DOHH2 (cell line): ENCODE results near the gene OSCAR.

Experiments
- H3F3A ChIP-seq: fragments of 200-600 bp; sonication (generic), shearing (Covaris generic); 2 replicates; pipeline ENCODE4 v1.6.0; 2016; ENCODE audit warnings: antibody characterized with exemption, mild to moderate bottlenecking; ENCODE audit not compliant: control insufficient read depth, insufficient read depth
- H3K27ac ChIP-seq: fragments of 200-600 bp; sonication (generic); 2 replicates; pipeline ENCODE4 v1.5.1; 2014; ENCODE audit warnings: low read depth, mild to moderate bottlenecking, low read length, moderate library complexity
- H3K27me3 ChIP-seq: fragments of 200-600 bp; sonication (generic); 2 replicates; pipeline ENCODE4 v1.6.1; 2014; ENCODE audit warnings: mild to moderate bottlenecking, low read length, mixed read lengths; ENCODE audit not compliant: control insufficient read depth
- H3K36me3 ChIP-seq: fragments of 200-600 bp; sonication (generic); 2 replicates; pipeline ENCODE4 v1.6.1; 2014; ENCODE audit warnings: mild to moderate bottlenecking, low read length, moderate library complexity, mixed read lengths; ENCODE audit not compliant: control insufficient read depth
- H3K4me1 ChIP-seq: fragments of 200-600 bp; sonication (generic); 2 replicates; pipeline ENCODE4 v1.6.1; 2014; ENCODE audit warnings: mild to moderate bottlenecking, low read length, mixed read lengths; ENCODE audit not compliant: control insufficient read depth
- H3K4me2 ChIP-seq: fragments of 200-600 bp; sonication (generic); 2 replicates; pipeline ENCODE4 v1.6.0; 2014; ENCODE audit warnings: mild to moderate bottlenecking, low read length, moderate library complexity
- H3K4me3 ChIP-seq: fragments of 200-600 bp; sonication (generic); 2 replicates; pipeline ENCODE4 v1.5.1; 2014; ENCODE audit warnings: mild to moderate bottlenecking, low read length, mixed read lengths
- H3K79me2 ChIP-seq: fragments of 200-600 bp; sonication (generic); 2 replicates; pipeline ENCODE4 v1.6.1; 2014; ENCODE audit warnings: mild to moderate bottlenecking, low read length, mixed read lengths; ENCODE audit not compliant: control insufficient read depth
- H3K9me2 ChIP-seq: fragments of 200-600 bp; sonication (generic); replicated peaks from 2 replicates; pipeline ENCODE4 v1.6.1; 2014; ENCODE audit warnings: mild to moderate bottlenecking, low read length, mixed read lengths; ENCODE audit not compliant: control insufficient read depth
- H3K9me3 ChIP-seq: fragments of 200-600 bp; sonication (generic); 2 replicates; pipeline ENCODE4 v1.6.1; 2014; ENCODE audit warnings: antibody characterized with exemption, low read length, mixed read lengths; ENCODE audit not compliant: control insufficient read depth, insufficient read depth
- H4K20me1 ChIP-seq: fragments of 200-600 bp; sonication (generic); 2 replicates; pipeline ENCODE4 v1.6.0; 2014; ENCODE audit warnings: low read depth, mild to moderate bottlenecking, antibody characterized with exemption, low read length, moderate library complexity; ENCODE audit not compliant: control insufficient read depth, insufficient read depth
- CTCF ChIP-seq: fragments of 200-600 bp; sonication (generic); IDR thresholded peaks from one replicate; pipeline ENCODE4 v1.5.1; 2014; ENCODE audit warnings: antibody characterized with exemption, mild to moderate bottlenecking, low read depth, low read length; ENCODE audit not compliant: poor library complexity, severe bottlenecking
- EZH2phosphoT487 ChIP-seq: fragments of 200-600 bp; sonication (generic); IDR thresholded peaks from 2 replicates; pipeline ENCODE4 v1.6.1; 2017; ENCODE audit warnings: borderline replicate concordance, mild to moderate bottlenecking, antibody characterized with exemption, low read length, moderate library complexity, mixed read lengths

Gene OSCAR

GRCh38 chr19:54095136-54095858 is 5.3 kb downstream of the OSCAR start:
- Histone ChIP-seq H3K9me2 (no peaks in the 10 kb centered on the region), H3F3A (peaks cover 3% of the 10 kb centered on the region; the same call in 1 of the 2 replicates), H3K4me3 (peak overlapping the region; percentile 92; the same call in 1 of the 2 replicates), H3K36me3 (no peaks in the 10 kb centered on the region), H3K4me2 (peak overlapping the region; percentile 100), H3K9me3 (peaks cover 3% of the 10 kb centered on the region; the same call in 1 of the 2 replicates), H3K27me3 (no peaks in the 10 kb centered on the region), H4K20me1 (no peaks in the 10 kb centered on the region), H3K79me2 (no peaks in the 10 kb centered on the region), H3K27ac (no peak overlapping the region), H3K4me1 (peaks cover 17% of the 10 kb centered on the region)
- TF ChIP-seq CTCF: no peak
- no peak for TF ChIP-seq EZH2phosphoT487

- Histone ChIP-seq H3K9me3 (peaks cover 3% of the 10 kb centered on the region; the same call in 1 of the 2 replicates), H3K79me2 (no peaks in the 10 kb centered on the region), H3K36me3 (no peaks in the 10 kb centered on the region), H3K4me2 (no peak overlapping the region), H3K4me1 (peaks cover 17% of the 10 kb centered on the region), H4K20me1 (no peaks in the 10 kb centered on the region), H3K27ac (no peak overlapping the region), H3K9me2 (no peaks in the 10 kb centered on the region), H3F3A (peaks cover 3% of the 10 kb centered on the region; the same call in 1 of the 2 replicates), H3K4me3 (no peak overlapping the region), H3K27me3 (no peaks in the 10 kb centered on the region)
- TF ChIP-seq CTCF (no peak), EZH2phosphoT487 (no peak)
These were observed 6.1 kb downstream of the OSCAR start for GRCh38 chr19:54094426-54095000.

- Histone ChIP-seq H3F3A (no peaks in the 10 kb centered on the region), H3K9me3 (peaks cover 6% of the 10 kb centered on the region; the same call in 1 of the 2 replicates)
- TF ChIP-seq CTCF (no peak), EZH2phosphoT487 (no peak)
These were observed 16.2 kb downstream of the OSCAR start for GRCh38 chr19:54084410-54084809.

More at GRCh38 chr19:54084410-54084809, 16.2 kb downstream of the OSCAR start:
- H3K4me3 ChIP-seq: no peak overlapping the region
- H3K4me1 ChIP-seq: no peaks in the 10 kb centered on the region
- H3K9me2 ChIP-seq: no peaks in the 10 kb centered on the region
- no peaks in the 10 kb centered on the region for H3K27me3 ChIP-seq
- no peaks in the 10 kb centered on the region for H3K36me3 ChIP-seq
- H3K4me2 ChIP-seq: no peak overlapping the region
- no peaks in the 10 kb centered on the region for H4K20me1 ChIP-seq
- no peak overlapping the region for H3K27ac ChIP-seq
- H3K79me2 ChIP-seq: no peaks in the 10 kb centered on the region
